ENCODE measurements around the gene SEPSECS. TPM values are rescaled to one million over a fixed set of nuclear protein-coding genes. Genes with fewer than 3 reads are reported as not detected.
"Not testable (repeated sequence)": the region's sequence is repeated elsewhere in the genome, so short reads cannot be mapped to it uniquely, and the experiment has no call there.

The SEPSECS gene
- total and polyA plus RNA-seq, 2 donors from 2014 or later, result 7.3 to 13.8 TPM

GRCh38 chr4:25089051-25089763, 71.0 kb downstream of the SEPSECS start:
- no peak for FAIRE-seq
- intact Hi-C loops (cut with DNase I), result no loop called here

GRCh38 chr4:25088093-25088952, 71.9 kb downstream of the SEPSECS start:
- no peaks in the 10 kb centered on the region for H3K4me1 ChIP-seq (ENCODE audit: control insufficient read depth in 2 of 3, insufficient read depth in 2 of 3, low read depth in 1 of 3, low read length in 3 of 3)
- TF ChIP-seq CTCF (IDR thresholded peaks at IDR 0.05; ENCODE audit: borderline replicate concordance, extremely low read depth, insufficient read depth), result no peak
- H3K4me3 ChIP-seq (ENCODE audit: low read length in 3 of 3), result peak overlapping the region in 1 of 3 donors; percentile 15
- H3K36me3 ChIP-seq (ENCODE audit: control insufficient read depth in 2 of 3, insufficient read depth in 3 of 3, low read length in 3 of 3), result no peaks in the 10 kb centered on the region
- no peak overlapping the region for H3K9ac ChIP-seq (ENCODE audit: low read length in 3 of 3)
- H3K27me3 ChIP-seq (ENCODE audit: control insufficient read depth, insufficient read depth, low read length), result no peaks in the 10 kb centered on the region
- intact Hi-C loops (cut with DNase I), result no loop called here
- FAIRE-seq (no peak), DNase-seq (peak in 4 of 5 donors; percentile 52 to 68 (median 62))
- peaks cover 0 to 4% (median 2%) of the 10 kb centered on the region in 3 donors for H3K9me3 ChIP-seq (ENCODE audit: control insufficient read depth in 2 of 3, insufficient read depth in 1 of 3, low read length in 3 of 3)
- H3K27ac ChIP-seq (ENCODE audit: low read depth in 2 of 2, low read length in 2 of 2), result no peak overlapping the region

More at GRCh38 chr4:25089051-25089763, 71.0 kb downstream of the SEPSECS start:
- TF ChIP-seq CTCF (IDR thresholded peaks at IDR 0.05; ENCODE audit: borderline replicate concordance, extremely low read depth, insufficient read depth), result no peak
- H3K4me3 ChIP-seq (ENCODE audit: low read length in 3 of 3), result no peak overlapping the region
- H3K36me3 ChIP-seq (ENCODE audit: control insufficient read depth in 2 of 3, insufficient read depth in 3 of 3, low read length in 3 of 3), result no peaks in the 10 kb centered on the region
- no peaks in the 10 kb centered on the region for H3K27me3 ChIP-seq (ENCODE audit: control insufficient read depth, insufficient read depth, low read length)
- no peaks in the 10 kb centered on the region for H3K4me1 ChIP-seq (ENCODE audit: control insufficient read depth in 2 of 3, insufficient read depth in 2 of 3, low read depth in 1 of 3, low read length in 3 of 3)
- H3K27ac ChIP-seq (ENCODE audit: low read depth in 2 of 2, low read length in 2 of 2), result no peak overlapping the region
- peak in 1 of 5 donors; percentile 15 for DNase-seq
- no peak overlapping the region for H3K9ac ChIP-seq (ENCODE audit: low read length in 3 of 3)
- peaks cover 0 to 7% (median 2%) of the 10 kb centered on the region in 3 donors for H3K9me3 ChIP-seq (ENCODE audit: control insufficient read depth in 2 of 3, insufficient read depth in 1 of 3, low read length in 3 of 3)

GRCh38 chr4:25085671-25086070, 74.6 kb downstream of the SEPSECS start:
- TF ChIP-seq CTCF (IDR thresholded peaks at IDR 0.05; ENCODE audit: borderline replicate concordance, extremely low read depth, insufficient read depth), result no peak
- intact Hi-C loops (cut with DNase I), result no loop called here
- FAIRE-seq, result no peak

GRCh38 chr4:25083441-25083840, 76.8 kb downstream of the SEPSECS start:
- H3K4me3 ChIP-seq (ENCODE audit: low read length in 3 of 3); H3K27ac ChIP-seq (ENCODE audit: low read depth in 2 of 2, low read length in 2 of 2); H3K36me3 ChIP-seq (ENCODE audit: control insufficient read depth in 2 of 3, insufficient read depth in 3 of 3, low read length in 3 of 3); H3K4me1 ChIP-seq (ENCODE audit: control insufficient read depth in 2 of 3, insufficient read depth in 2 of 3, low read depth in 1 of 3, low read length in 3 of 3); intact Hi-C loops (cut with DNase I); H3K27me3 ChIP-seq (ENCODE audit: control insufficient read depth, insufficient read depth, low read length); H3K9ac ChIP-seq (ENCODE audit: low read length in 3 of 3); FAIRE-seq; H3K9me3 ChIP-seq (ENCODE audit: control insufficient read depth in 2 of 3, insufficient read depth in 1 of 3, low read length in 3 of 3); DNase-seq: not testable (repeated sequence)

More at GRCh38 chr4:25085671-25086070, 74.6 kb downstream of the SEPSECS start:
- Histone ChIP-seq H3K9ac (ENCODE audit: low read length in 3 of 3) (no peak overlapping the region), H3K4me1 (ENCODE audit: control insufficient read depth in 2 of 3, insufficient read depth in 2 of 3, low read depth in 1 of 3, low read length in 3 of 3) (no peaks in the 10 kb centered on the region), H3K9me3 (ENCODE audit: control insufficient read depth in 2 of 3, insufficient read depth in 1 of 3, low read length in 3 of 3) (no peaks in the 10 kb centered on the region), H3K4me3 (ENCODE audit: low read length in 3 of 3) (no peak overlapping the region), H3K36me3 (ENCODE audit: control insufficient read depth in 2 of 3, insufficient read depth in 3 of 3, low read length in 3 of 3) (no peaks in the 10 kb centered on the region), H3K27me3 (ENCODE audit: control insufficient read depth, insufficient read depth, low read length) (no peaks in the 10 kb centered on the region), H3K27ac (ENCODE audit: low read depth in 2 of 2, low read length in 2 of 2) (no peak overlapping the region)
- no peak for DNase-seq

Measured in kidney (tissue), 14 donors.